ENCODE measurements around the gene RAC2. TPM values are rescaled to one million over a fixed set of nuclear protein-coding genes. Genes with fewer than 3 reads are reported as not detected.
A peak's percentile ranks its signal among the peaks of the same experiment; 100 is the strongest.
"Not testable (repeated sequence)": the region's sequence is repeated elsewhere in the genome, so short reads cannot be mapped to it uniquely, and the experiment has no call there.

The RAC2 gene
- total RNA-seq, 1 experiment from 2014 or later = 9.4 TPM

DNA sequence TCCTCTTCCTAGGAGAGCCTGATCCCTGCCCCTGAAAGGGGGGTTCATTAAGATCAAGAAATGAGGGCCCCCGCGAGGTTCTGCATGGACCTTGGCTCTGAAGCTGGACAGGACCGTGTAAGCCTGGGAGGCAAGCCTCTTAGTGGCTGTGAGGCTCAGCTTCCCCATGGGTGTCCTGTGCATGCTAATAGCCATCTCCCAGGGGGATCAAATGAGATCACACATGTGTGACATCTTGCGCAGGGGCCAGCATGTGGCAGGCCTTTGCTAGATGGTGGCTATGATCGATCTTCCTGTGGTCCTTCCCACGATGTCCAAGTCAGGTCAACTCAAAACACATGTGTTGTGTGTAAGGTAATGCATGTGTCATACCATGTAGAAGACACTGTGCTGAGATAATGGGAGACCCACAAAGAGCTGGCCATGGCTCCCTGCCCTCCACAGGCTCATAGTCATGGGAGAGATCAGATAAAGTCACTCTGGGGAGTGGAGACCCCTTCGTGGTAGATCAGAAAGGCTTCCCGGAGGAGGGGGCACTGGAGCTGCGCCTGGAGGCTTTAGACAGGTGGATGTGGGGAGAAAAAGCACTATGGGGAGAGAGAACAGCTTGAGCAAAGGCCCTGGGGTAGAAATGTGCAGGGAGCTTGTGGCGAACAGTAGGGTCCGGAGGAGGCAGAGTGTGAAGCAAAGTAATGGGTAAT is 3.7 kb downstream of the RAC2 start:
- peak; percentile 20 for DNase-seq
- Histone ChIP-seq H3K36me3 (replicated peaks; ENCODE audit: control insufficient read depth, insufficient read depth, low read length) (no peaks in the 10 kb centered on the region), H3K27me3 (ENCODE audit: control insufficient read depth, insufficient read depth, low read length) (no peaks in the 10 kb centered on the region), H3K4me3 (ENCODE audit: insufficient read depth, low read depth, low read length) (no peak overlapping the region)

DNA sequence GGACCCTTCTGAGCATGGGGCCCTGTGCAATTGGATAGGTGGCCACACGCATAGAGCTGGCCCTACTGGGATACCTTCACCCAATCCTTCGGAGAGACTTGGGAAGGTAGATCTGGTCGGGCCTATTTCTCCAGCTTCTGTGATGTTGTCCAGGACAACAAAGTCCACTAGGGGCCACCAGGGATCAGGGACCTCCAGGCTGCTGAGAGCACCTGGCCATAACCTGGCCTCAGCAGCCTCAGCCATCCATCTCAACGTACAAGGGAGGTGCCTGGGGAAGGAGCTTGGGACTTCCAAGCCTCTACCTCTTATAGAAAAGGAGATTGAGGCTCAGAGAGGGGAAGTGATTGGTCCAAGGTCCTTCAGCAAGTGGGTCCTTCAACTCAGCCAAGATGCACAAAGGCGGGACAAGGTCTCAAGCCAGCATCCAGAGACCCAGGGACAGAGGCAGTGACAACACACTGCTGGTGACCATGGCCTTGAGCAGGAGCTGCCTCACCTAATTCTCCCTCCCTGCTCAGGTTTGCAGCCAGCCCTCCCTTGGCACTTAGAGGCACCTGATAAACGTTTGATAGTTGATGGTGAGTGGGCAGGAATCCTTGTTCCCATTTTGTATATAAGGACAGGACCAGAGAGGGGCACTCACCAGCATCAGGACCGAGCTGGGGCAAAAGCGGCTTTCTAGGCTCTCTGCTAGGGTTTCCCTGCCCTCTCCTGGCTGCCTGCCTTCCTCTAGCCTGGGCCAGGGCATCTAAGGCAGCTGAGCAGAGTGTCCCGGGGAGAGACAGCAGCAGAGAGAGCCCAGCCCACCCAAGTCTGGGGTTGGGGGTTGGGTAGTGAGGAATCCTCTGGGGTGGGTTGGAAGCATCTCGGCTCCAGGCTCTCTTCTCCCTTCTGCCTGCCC is 4.5 kb downstream of the RAC2 start:
- no peaks in the 10 kb centered on the region for H3K36me3 ChIP-seq (replicated peaks; ENCODE audit: control insufficient read depth, insufficient read depth, low read length)
- peak; percentile 29 for DNase-seq

DNA sequence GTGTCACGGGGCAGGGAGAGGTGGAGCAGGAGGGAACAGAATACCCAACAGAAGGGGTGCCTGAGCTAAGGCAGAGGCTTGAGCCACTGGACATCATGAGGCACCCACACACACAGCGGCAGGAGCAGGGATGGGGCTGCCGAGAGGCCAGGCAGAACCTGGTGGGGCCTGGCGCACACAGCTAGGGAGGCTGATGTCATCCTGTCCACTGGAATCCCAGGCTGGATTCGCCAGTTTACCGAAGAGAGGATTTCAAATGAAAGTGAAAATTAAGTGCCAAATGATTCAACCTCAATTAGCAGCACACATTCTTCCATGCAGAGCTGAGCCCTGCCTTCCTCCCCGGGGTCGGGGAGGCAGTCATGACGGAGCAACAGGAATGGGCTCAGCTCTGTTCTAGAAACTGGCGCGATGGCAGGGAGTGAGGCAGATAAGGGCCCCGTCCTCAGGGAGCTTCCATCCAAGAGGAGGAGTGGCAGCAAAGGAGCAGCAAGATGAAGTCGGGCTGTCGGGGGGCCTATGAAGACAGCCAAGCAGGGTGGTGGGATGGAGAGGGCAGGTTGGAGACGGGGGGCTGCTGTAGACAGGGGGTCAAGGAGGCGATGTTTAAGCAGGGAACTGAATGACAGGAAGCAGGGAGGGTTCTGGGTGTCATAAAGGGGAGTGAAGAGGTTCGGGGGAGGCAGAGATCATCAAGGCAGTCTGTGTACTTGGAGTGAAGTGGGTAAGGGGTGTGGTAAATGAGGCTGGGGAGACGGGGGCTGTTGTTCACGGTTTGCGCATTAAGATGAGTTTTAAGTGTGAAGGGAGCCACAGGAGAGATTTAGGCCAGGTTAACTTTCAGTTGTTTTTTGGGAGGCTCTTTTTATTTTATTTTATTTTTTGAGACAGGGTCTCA is 6.4 kb downstream of the RAC2 start:
- no peak overlapping the region for H3K4me3 ChIP-seq (ENCODE audit: insufficient read depth, low read depth, low read length)
- DNase-seq = peak; percentile 63
- no peaks in the 10 kb centered on the region for H3K36me3 ChIP-seq (replicated peaks; ENCODE audit: control insufficient read depth, insufficient read depth, low read length)

More for the DNA sequence above, 4.5 kb downstream of the RAC2 start:
- no peaks in the 10 kb centered on the region for H3K27me3 ChIP-seq (ENCODE audit: control insufficient read depth, insufficient read depth, low read length)
- no peak overlapping the region for H3K4me3 ChIP-seq (ENCODE audit: insufficient read depth, low read depth, low read length)

DNA sequence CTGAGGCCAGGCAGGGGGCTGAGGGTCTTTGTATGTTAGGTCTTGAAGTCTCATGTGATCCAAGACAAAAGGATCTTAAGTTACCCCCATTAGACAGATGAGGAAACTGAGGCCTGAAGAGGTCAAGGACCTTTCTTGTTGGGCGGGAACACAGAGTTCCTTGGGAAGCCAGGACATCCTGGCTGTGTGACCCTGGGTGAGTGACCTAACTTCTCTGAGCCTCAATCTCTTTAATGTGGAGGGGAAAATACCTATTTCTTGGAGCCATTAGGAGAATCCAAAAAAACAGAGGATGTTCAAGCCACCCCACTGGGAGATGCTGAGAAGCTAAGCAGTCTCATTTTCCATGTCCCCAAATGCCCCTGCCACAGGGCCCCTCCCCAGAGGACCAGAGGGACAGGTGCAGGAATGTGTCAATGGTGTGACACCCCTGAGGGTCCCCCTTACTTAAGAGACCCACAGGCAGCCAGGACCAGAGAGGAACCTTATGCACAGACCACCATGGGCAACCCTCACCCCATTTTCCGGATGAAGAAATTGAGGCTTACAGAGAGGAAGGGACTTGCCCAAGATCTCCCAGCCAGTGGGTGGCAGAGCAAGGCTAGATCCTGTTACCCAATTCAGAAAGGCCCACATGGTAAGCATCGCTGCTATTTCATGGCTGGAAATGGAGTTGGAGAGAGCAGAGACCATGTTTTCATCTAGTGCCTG is 8.0 kb downstream of the RAC2 start:
- no peaks in the 10 kb centered on the region for H3K27me3 ChIP-seq (ENCODE audit: control insufficient read depth, insufficient read depth, low read length)
- no peak overlapping the region for H3K4me3 ChIP-seq (ENCODE audit: insufficient read depth, low read depth, low read length)
- DNase-seq = no peak
- no peaks in the 10 kb centered on the region for H3K36me3 ChIP-seq (replicated peaks; ENCODE audit: control insufficient read depth, insufficient read depth, low read length)

More for the DNA sequence above, 6.4 kb downstream of the RAC2 start:
- H3K27me3 ChIP-seq (ENCODE audit: control insufficient read depth, insufficient read depth, low read length) = no peaks in the 10 kb centered on the region

DNA sequence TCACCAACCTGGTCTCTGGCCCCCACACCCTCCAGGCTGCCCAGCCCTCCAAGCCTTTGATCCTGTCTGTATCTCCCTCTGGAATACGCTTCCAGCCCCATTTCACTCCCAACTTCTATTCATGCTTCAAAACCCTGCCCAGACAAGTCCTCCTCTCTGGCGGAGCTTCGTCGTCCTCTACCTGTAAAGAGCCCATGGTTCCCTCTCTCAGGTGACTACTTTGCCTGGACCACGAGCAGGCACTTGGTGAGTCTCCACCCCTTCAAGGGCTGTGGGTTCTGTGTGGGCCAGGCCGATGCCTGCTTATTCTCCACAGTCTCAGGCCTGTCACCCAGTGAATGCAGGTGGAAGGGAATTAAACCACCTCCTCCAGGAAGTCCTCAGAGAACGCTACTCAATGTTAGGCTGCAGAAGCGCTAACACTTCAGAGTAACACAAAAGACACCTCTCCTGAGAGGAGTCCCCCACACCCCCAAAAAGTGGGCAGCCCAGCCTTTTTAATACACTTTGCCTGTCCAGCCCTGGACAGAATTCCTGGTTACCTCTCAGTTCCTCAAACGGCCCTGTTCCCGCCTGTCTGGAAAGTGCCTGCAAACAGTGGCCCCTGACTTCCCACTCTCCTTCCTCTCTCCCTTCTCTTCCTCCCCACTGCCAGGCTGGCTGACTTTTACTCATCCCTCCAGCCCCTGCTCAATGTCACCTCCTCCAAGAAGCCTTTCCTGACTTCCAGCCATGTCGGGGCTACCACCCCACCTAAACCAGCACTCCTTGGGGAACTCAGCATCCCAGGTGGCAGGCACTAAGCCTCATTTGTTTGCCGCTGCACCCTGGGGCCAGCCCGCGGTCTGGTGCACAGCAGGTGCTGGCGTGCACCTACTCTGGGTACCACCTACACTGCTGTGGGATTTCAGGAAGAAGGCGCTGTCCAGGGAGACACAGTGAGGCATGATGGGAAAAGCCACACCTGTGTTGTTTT is 9.0 kb downstream of the RAC2 start:
- DNase-seq = no peak
- Histone ChIP-seq H3K36me3 (replicated peaks; ENCODE audit: control insufficient read depth, insufficient read depth, low read length) (no peaks in the 10 kb centered on the region), H3K27me3 (ENCODE audit: control insufficient read depth, insufficient read depth, low read length) (no peaks in the 10 kb centered on the region)

DNA sequence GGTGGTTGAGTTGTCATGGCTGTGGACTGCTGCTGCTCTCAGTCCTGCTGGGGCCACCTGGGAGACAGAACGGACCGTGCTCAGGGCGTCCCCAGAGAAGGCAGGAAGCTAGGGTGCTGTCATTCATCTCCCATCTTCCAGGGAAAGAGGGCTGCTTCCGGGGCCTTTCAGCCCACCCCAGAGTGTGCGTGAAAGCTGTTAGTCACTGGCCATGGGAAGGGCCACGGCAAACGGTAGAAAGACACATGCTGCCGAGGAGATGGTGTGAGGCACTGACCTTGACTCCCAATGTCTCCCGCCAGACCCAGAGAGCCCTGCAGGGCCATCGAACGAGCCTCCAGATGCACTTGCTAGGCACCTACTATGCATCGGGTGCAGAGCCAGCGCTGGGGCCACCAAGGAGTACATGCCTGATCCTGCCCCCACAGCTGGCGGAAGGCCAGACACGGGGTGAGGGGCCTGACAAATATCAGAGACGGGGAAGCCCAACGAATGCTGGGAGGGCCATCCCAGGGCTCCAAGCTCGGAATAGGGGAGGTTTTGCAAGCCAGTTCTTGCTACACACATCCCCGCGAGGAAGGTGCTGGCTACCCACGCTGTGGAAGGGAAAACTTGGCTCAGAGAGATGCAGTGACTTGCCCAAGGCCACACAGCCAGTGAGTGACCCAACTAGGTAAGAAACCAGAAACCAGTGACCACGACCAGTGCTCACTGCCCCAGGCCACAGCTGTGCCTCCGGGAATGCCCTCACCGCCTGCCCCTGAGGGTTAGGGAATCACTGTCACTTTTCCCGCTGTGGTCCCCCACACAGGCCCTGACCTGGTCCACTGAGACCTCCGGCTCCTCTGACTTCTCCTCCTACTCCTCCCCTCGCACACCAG is 10.1 kb downstream of the RAC2 start:
- H3K4me3 ChIP-seq (ENCODE audit: insufficient read depth, low read depth, low read length) = no peak overlapping the region
- DNase-seq = peak; percentile 32
- H3K27me3 ChIP-seq (ENCODE audit: control insufficient read depth, insufficient read depth, low read length) = no peaks in the 10 kb centered on the region
- no peaks in the 10 kb centered on the region for H3K36me3 ChIP-seq (replicated peaks; ENCODE audit: control insufficient read depth, insufficient read depth, low read length)

More for the DNA sequence above, 9.0 kb downstream of the RAC2 start:
- no peak overlapping the region for H3K4me3 ChIP-seq (ENCODE audit: insufficient read depth, low read depth, low read length)

DNA sequence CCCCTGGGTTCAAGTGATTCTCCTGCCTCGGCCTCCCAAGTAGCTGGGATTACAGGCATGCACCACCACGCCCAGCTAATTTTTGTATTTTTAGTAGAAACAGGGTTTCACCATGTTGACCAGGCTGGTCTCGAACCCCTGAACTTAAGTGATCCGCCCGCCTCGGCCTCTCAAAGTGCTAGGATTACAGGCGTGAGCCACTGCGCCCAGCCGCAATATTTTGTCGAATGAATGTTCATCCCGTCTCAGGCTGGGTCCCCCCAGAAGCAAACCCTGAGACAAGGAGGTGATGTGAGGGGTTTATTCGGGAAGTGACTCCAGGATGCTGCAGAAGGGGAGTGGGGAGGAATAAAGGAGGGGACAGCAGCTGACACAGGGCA is 10.7 kb downstream of the RAC2 start:
- not testable (repeated sequence) for H3K4me3 ChIP-seq (ENCODE audit: insufficient read depth, low read depth, low read length); DNase-seq; H3K27me3 ChIP-seq (ENCODE audit: control insufficient read depth, insufficient read depth, low read length); H3K36me3 ChIP-seq (replicated peaks; ENCODE audit: control insufficient read depth, insufficient read depth, low read length)

DNA sequence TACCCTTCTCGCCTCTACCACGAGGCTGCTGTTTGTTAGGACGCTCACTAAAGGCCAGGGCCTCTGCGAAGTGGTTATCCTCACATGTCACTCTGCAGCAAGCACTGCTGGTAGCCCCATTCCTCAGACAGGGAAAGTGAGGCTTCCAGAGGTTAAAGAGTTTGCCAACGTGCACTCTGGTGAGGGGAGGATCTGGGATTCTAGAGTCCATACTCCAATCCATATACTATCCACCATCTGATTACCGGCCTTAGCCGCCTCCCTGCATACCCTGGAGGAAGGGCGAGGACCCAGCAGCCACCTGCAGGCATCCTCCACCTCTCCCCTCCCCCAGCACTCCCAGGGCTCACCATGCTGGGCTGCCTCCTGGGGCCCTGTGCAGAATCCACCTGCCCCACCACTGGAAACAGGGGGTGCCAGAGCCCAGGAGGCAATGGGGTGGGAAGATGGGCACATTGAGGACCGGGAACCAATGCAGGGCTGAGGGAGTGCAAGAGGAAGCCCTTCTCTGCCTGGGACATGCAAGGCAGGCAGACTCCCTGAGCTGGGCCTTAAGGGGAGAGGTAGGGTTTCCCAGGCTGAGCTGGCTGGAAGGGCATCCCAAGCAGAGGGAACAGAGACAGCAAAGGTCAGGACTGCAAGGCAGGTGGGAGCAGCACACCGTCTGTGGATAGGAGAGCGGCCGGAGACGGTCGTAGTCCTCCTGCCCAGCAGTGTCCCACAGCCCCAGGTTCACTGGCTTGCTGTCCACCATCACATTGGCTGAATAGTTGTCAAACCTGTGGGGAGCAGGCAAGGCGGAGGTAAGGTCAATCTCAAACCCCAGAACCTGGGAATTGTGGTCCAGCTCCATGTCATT is 11.7 kb downstream of the RAC2 start:
- H3K4me3 ChIP-seq (ENCODE audit: insufficient read depth, low read depth, low read length) = no peak overlapping the region
- H3K36me3 ChIP-seq (replicated peaks; ENCODE audit: control insufficient read depth, insufficient read depth, low read length) = no peaks in the 10 kb centered on the region
- DNase-seq = peak; percentile 37
- no peaks in the 10 kb centered on the region for H3K27me3 ChIP-seq (ENCODE audit: control insufficient read depth, insufficient read depth, low read length)

DNA sequence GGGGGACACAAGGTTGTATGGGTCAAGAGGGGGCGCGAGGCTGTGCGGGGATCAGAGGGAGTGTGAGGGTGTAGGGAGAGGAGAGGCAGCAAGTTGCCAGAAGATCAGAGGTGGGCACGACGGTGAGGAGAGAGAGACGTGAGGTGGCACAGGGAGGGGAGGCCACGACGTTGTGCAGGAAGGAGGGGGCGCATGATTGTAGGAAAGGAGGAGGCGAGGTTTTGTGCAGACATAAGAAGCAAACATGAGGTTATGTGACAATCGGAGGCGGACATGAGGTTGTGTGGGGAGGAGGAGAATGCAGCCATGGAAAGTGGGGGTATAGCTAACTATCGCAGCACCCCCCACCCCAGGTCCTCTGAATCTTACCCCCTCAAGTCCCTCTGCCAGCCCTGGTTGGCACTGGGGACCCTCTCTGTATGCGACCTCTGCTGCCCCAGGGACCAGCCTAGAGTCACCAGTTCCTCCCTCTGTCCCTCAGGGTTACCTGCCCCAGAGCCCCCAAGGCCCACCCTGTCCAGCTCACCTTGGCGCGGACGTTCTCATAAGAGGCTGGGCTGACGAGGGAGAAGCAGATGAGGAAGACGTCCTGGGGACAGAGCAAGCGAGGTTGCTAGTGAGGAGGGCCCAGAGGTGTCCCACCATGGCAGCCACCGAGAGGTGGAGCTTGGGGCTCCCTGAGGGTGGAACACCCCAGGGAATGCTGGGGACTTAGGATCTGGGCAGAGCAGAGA is 12.5 kb downstream of the RAC2 start:
- H3K36me3 ChIP-seq (replicated peaks; ENCODE audit: control insufficient read depth, insufficient read depth, low read length) = no peaks in the 10 kb centered on the region
- H3K4me3 ChIP-seq (ENCODE audit: insufficient read depth, low read depth, low read length) = no peak overlapping the region
- H3K27me3 ChIP-seq (ENCODE audit: control insufficient read depth, insufficient read depth, low read length) = no peaks in the 10 kb centered on the region
- peak; percentile 36 for DNase-seq

DNA sequence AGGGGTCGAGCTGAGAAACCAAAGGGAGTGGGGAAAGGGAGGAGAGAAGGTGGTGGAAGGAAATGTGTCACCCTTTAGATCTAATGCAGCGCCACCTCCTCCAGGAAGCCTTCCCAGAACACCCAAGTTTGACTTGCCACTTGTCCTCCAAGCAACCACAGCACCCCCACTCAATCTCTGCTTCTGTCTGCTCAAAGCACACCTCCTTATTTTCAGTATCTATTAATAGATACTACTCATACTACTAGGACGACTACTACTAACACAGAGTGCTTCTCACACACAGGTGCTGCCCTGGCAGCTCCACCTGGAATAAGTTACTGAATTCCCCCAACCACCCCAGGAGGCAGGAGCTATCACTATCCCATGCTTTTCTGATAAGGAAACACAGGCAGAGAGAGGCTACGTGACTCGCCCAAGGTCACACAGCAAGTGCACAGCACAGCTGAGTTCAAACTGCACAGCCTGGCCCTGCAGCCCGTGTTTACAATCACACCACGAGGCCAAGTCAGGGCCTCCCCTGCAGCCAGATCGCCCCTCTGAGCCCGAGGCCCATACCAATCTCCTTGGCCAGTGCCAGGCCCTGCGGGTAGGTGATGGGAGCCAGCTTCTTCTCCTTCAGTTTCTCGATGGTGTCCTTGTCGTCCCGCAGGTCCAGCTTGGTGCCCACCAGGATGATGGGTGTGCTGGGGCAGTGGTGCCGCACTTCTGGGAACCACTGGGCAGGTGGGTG is 13.2 kb downstream of the RAC2 start:
- Histone ChIP-seq H3K4me3 (ENCODE audit: insufficient read depth, low read depth, low read length) (no peak overlapping the region), H3K27me3 (ENCODE audit: control insufficient read depth, insufficient read depth, low read length) (no peaks in the 10 kb centered on the region), H3K36me3 (replicated peaks; ENCODE audit: control insufficient read depth, insufficient read depth, low read length) (no peaks in the 10 kb centered on the region)
- peak; percentile 38 for DNase-seq

Measured in H7 (cell line).